GM13976 (cell line): Measurements from ENCODE around the gene ACOX1.

ENCODE experiments used
- DNase-seq: peaks from one replicate; pipeline ENCODE4 v3.0.0; 2012; ENCODE audit warnings: low spot score
- in situ Hi-C: fragments of 300-500 bp; cut with MboI; formaldehyde crosslinking; loops from one replicate; pipeline ENCODE4 v1.12.0; 2022; ENCODE audit warnings: low sequenced_read_pairs, mixed read lengths, inconsistent platforms; ENCODE audit not compliant: unreplicated experiment
- TF ChIP-seq, protein P1 (sequence below): IDR thresholded peaks from 2 replicates; pipeline ENCODE4 v1.5.1; 2012; ENCODE audit warnings: borderline replicate concordance, mild to moderate bottlenecking; ENCODE audit not compliant: insufficient read depth; ENCODE audit errors: extremely low read depth, missing control alignments, control extremely low read depth

The ACOX1 gene

DNA sequence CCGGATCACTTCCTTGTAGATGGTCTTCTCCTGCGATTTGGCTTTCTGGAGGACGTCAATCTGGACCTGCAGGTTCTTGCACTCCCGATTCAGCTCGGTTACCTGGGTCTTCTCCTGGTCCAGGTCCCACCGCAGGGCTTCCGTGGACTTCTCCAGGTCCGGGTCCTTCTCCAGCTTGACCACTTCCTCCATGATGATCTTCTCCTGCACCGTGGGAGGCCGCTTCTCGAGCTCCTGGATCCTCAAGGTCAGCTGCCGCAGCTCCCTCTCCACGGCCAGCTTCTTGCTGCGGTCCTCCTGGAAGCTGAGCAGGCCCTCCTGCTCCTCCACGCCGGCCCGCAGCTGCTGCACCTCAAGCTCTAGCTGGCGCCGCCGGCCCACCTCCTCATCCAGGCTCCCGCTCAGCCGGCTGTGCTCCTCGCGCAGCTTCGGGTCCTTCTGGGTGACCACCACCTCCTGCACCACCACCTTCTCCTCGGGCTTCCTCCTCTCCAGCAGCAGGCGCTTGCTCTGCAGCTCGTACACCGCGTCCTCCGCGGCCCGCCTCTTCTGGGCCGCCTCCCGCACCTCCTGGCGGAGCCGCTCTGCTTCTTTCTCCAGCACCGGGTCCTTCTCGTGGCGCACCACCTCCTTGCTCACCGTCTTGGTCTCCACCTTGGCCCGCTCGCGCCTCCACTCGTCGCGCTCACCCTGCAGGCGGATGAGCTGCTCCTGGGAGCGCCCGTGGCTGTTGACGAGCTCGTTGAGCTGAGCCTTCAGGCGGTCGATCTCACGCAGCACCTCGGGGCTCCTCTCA lies 29.9 kb upstream of the ACOX1 start:
- in situ Hi-C loops = loop anchor here (10.0 kb wide), 1 partner anchor 286 kb away; no protein-coding TSS in a partner anchor
- TF ChIP-seq, protein P1, sequence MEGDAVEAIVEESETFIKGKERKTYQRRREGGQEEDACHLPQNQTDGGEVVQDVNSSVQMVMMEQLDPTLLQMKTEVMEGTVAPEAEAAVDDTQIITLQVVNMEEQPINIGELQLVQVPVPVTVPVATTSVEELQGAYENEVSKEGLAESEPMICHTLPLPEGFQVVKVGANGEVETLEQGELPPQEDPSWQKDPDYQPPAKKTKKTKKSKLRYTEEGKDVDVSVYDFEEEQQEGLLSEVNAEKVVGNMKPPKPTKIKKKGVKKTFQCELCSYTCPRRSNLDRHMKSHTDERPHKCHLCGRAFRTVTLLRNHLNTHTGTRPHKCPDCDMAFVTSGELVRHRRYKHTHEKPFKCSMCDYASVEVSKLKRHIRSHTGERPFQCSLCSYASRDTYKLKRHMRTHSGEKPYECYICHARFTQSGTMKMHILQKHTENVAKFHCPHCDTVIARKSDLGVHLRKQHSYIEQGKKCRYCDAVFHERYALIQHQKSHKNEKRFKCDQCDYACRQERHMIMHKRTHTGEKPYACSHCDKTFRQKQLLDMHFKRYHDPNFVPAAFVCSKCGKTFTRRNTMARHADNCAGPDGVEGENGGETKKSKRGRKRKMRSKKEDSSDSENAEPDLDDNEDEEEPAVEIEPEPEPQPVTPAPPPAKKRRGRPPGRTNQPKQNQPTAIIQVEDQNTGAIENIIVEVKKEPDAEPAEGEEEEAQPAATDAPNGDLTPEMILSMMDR = no peak
- DNase-seq = no peak

GRCh38 chr17:76008208-76008607 lies 29.2 kb upstream of the ACOX1 start:
- no peak for DNase-seq
- in situ Hi-C loops = loop anchor here (10.0 kb wide), 1 partner anchor 287 kb away; no protein-coding TSS in a partner anchor
- TF ChIP-seq, protein P1 = no peak

DNA sequence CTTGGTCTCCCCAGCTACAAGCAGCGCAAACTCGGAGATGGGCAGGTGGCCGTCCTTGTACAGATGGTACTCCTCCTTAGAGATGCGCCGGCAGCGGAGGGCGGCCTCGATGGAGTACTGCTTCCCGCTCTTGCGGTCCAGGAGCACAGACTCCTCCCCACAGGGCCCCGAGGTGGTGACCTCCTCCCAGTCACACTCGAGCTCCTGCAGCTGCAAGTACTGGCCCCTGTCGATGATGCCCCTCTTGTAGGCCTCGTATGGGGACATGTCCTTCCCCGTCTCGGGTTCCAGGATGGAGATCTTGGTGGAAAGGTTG lies 28.8 kb upstream of the ACOX1 start:
- no peak for DNase-seq
- TF ChIP-seq, protein P1 = no peak
- in situ Hi-C loops = loop anchor here (10.0 kb wide), 1 partner anchor 287 kb away; no protein-coding TSS in a partner anchor

DNA sequence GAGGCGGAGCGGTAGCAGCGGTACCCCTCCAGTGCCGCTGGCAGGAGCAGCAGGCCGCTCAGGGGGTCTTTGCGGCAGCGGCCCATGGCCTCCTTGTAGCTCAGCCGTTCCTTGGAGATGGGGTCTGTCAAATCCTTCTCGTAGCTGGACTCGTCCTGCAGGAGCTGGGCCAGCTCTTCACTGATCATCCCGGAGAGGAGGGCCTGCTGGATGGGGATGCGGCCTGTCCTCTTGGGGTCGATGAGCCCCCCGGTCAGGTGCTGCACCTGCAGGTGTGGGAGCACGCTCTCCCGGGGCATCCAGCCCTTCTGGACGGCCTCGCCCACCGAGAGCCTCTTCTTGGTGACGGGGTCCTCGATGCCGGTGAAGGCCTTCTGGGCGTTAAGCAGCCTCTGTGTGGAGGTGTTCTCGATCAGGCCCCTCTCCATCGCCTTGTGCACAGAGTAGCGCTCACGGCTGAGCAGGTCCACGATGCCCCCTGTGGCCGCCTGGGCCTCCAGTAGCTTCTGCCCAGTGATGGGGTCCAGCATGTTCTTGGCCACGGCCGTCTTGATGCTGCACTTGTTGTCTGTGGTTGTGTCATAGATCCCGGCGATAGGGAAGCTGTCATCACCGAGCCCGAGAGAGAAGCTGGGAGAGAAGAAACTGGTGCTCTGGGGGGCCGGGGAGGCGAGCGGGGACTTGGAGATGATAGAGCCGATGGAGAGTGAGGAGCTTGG lies 28.3 kb upstream of the ACOX1 start:
- DNase-seq = no peak
- in situ Hi-C loops = loop anchor here (10.0 kb wide), 1 partner anchor 288 kb away; no protein-coding TSS in a partner anchor
- TF ChIP-seq, protein P1 = no peak

- DNase-seq = peak; percentile 88
- TF ChIP-seq, protein P1 = peak; percentile 71
- in situ Hi-C loops = loop anchor here (10.0 kb wide), 1 partner anchor 289 kb away; no protein-coding TSS in a partner anchor
Measured at GRCh38 chr17:76005263-76006149, 26.5 kb upstream of the ACOX1 start.

GRCh38 chr17:76004750-76005262 lies 25.8 kb upstream of the ACOX1 start:
- in situ Hi-C loops = loop anchor here (10.0 kb wide), 1 partner anchor 290 kb away; no protein-coding TSS in a partner anchor
- TF ChIP-seq, protein P1 = no peak
- DNase-seq = no peak
